Effector memory CD4-positive, alpha-beta T cell (primary cell): ENCODE data around the gene NR4A1.

Experiments
- DNase-seq, 3 donors: peaks; one replicate each; pipeline ENCODE4 v3.0.0-alpha.2; 2020
- H3K27ac ChIP-seq: 2 replicates; pipeline ENCODE4 v1.7.0; 2013; ENCODE audit warnings: mild to moderate bottlenecking, low read length, moderate library complexity; ENCODE audit not compliant: insufficient read depth, poor library complexity, severe bottlenecking
- H3K27me3 ChIP-seq: replicated peaks from 2 replicates; pipeline ENCODE4 v1.7.0; 2013; ENCODE audit warnings: mild to moderate bottlenecking, low read length; ENCODE audit not compliant: insufficient read depth, control insufficient read depth, poor library complexity, severe bottlenecking
- H3K36me3 ChIP-seq: 2 replicates; pipeline ENCODE4 v1.7.0; 2013; ENCODE audit warnings: mild to moderate bottlenecking, low read length, moderate library complexity; ENCODE audit not compliant: control insufficient read depth, insufficient read depth
- H3K4me1 ChIP-seq: 2 replicates; pipeline ENCODE4 v1.7.0; 2013; ENCODE audit warnings: low read length, mild to moderate bottlenecking; ENCODE audit not compliant: control insufficient read depth, insufficient read depth, poor library complexity, severe bottlenecking
- H3K4me3 ChIP-seq: 2 replicates; pipeline ENCODE4 v1.7.0; 2013; ENCODE audit warnings: low read length, low read depth, mild to moderate bottlenecking; ENCODE audit not compliant: insufficient read depth, poor library complexity, severe bottlenecking
- H3K9me3 ChIP-seq: 2 replicates; pipeline ENCODE4 v1.7.0; 2013; ENCODE audit warnings: mild to moderate bottlenecking, low read length, moderate library complexity; ENCODE audit not compliant: control insufficient read depth

The NR4A1 gene

DNA sequence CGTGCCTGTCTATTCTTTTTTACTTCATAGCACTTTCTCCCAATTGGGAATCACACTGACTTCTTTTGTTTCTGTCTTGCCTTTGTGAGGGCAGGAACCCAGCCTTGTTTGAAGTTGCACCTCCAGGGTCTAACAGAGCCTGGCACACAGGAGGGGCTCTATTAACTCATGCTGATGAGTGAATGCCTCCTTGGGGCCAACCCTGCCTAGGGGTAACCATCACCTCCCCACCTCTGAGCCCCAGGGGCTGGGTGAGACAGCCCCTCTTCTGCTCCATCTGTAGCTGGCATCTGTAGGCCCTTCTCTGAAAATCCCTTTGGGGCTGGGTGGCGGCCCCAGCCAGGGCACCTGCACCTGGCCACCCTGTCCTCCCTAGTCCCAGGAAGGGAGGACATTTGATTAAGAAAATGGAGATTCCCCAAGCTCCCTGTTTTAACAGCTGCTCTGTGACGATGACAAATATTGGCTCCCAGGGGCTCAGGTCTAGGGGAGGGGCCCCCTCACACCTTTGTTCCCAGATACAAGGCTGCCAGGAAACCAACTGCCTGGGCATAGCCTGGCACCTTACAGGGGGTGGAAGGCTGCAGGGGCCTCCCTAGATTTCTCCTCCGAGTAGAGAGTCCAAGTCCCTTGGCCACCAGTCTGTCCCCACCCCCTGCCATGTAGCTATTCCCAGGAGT is 32.7 kb upstream of the NR4A1 start:
- no peak overlapping the region for H3K4me3 ChIP-seq
- no peak for DNase-seq
- H3K36me3 ChIP-seq, result peaks cover 21% of the 10 kb centered on the region
- no peaks in the 10 kb centered on the region for H3K9me3 ChIP-seq
- H3K4me1 ChIP-seq, result peaks cover 15% of the 10 kb centered on the region
- H3K27me3 ChIP-seq, result no peaks in the 10 kb centered on the region
- H3K27ac ChIP-seq, result no peak overlapping the region

GRCh38 chr12:52019113-52019770 is 32.0 kb upstream of the NR4A1 start:
- Histone ChIP-seq H3K27ac (no peak overlapping the region), H3K36me3 (peaks cover 14% of the 10 kb centered on the region), H3K27me3 (no peaks in the 10 kb centered on the region), H3K9me3 (no peaks in the 10 kb centered on the region), H3K4me3 (no peak overlapping the region), H3K4me1 (peaks cover 22% of the 10 kb centered on the region)
- DNase-seq, result no peak

DNA sequence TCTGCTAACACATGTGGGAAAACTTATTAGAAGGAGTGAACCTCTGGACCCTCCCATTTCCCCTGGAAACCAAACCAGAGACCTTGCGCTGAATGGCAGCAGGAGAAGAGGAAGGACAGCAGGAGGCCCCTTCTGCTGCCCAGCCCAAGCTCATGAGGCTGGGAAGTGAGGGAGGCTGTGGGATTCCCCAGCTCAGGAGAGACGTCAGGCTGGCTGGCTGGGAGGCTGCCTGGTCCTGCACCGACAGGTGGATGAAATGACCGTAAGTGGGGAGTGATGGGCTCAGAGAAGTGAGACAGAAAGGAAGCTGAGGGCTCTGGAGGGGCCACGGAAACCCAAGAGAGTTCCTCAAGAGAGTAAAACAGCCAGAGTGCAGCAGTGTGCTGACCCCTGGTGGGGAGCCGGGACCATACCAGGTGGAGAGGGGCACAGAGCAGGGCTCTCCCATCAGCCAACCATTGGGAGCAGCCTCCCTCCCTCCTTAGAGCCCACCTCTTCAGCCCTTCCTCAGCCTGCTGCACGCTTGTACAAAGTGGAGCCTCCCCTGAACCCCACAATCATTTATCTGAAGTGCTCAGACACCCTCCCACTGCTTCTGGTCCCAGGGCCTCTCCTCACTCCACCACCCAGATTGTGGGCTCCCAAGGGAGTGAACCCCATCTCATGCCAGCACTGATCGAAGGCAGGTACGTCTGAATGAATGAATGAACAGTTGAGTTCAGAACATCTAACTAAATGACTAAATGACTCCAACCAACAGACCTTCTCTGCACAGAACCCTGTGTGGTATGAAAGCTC is 30.5 kb upstream of the NR4A1 start:
- Histone ChIP-seq H3K4me3 (no peak overlapping the region), H3K4me1 (peaks cover 35% of the 10 kb centered on the region), H3K36me3 (peaks cover 5% of the 10 kb centered on the region), H3K27ac (peak overlapping the region; percentile 5), H3K27me3 (no peaks in the 10 kb centered on the region), H3K9me3 (no peaks in the 10 kb centered on the region)
- peak in 1 of 3 donors; percentile 37 for DNase-seq

GRCh38 chr12:52022841-52023181 is 28.4 kb upstream of the NR4A1 start:
- H3K36me3 ChIP-seq, result no peaks in the 10 kb centered on the region
- H3K27me3 ChIP-seq, result no peaks in the 10 kb centered on the region
- no peak for DNase-seq
- peak overlapping the region; percentile 71 for H3K27ac ChIP-seq
- peaks cover 39% of the 10 kb centered on the region for H3K4me1 ChIP-seq
- H3K9me3 ChIP-seq, result no peaks in the 10 kb centered on the region
- H3K4me3 ChIP-seq, result peak overlapping the region; percentile 52

DNA sequence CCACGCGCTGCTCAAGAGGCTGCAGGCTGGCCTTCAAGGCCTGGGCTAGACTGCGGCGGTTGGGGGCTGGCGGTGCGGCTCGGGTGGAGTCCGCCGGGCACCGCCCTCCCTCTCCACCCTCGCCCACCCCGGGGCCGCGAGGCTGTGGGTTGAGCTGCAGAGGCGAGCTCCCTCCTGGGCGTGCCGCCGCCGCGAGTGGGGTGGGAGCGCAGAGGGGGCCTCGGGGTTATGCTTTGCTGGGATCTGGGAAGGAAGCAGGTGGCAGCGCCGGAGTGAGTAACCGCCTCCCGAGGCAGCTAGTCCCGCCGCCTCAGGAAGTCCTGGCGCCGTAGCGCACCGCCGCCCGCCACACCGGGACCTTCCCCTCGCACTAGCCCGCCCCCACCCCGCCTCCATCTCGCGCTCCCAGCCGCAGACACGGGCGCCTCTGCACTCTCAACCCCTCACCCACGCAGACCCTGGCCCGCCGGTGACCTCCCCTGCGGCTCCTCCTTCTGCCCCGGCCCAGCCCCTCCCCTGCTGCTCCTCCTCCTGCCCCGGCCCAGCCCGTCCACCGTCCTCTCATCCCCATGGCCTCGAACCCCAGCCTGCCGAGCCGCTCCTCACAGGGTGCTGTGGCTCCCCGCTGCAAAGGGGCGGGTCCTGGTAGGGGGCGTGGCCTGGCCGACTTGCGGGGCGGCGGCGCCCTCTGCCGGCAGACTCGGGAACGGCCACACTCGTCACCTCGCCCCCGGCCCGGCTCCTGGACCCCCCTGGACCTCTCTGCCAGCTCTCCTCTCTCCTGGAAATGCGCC is 27.9 kb upstream of the NR4A1 start:
- H3K4me1 ChIP-seq, result peaks cover 39% of the 10 kb centered on the region
- peak overlapping the region; percentile 71 for H3K27ac ChIP-seq
- H3K9me3 ChIP-seq, result no peaks in the 10 kb centered on the region
- H3K27me3 ChIP-seq, result no peaks in the 10 kb centered on the region
- H3K36me3 ChIP-seq, result no peaks in the 10 kb centered on the region
- H3K4me3 ChIP-seq, result peak overlapping the region; percentile 52
- DNase-seq, result peak; percentile 82 to 87 (median 85)

- Histone ChIP-seq H3K9me3 (no peaks in the 10 kb centered on the region), H3K27me3 (no peaks in the 10 kb centered on the region), H3K4me1 (peaks cover 39% of the 10 kb centered on the region), H3K36me3 (no peaks in the 10 kb centered on the region), H3K4me3 (peak overlapping the region; percentile 52), H3K27ac (peak overlapping the region; percentile 71)
- DNase-seq, result no peak
Observed at GRCh38 chr12:52023976-52024688, 27.1 kb upstream of the NR4A1 start.

GRCh38 chr12:52024845-52025230 is 26.4 kb upstream of the NR4A1 start:
- H3K27me3 ChIP-seq, result no peaks in the 10 kb centered on the region
- no peak overlapping the region for H3K4me3 ChIP-seq
- no peaks in the 10 kb centered on the region for H3K9me3 ChIP-seq
- no peaks in the 10 kb centered on the region for H3K36me3 ChIP-seq
- H3K4me1 ChIP-seq, result peaks cover 39% of the 10 kb centered on the region
- DNase-seq, result no peak
- H3K27ac ChIP-seq, result peak overlapping the region; percentile 71

- H3K9me3 ChIP-seq, result no peaks in the 10 kb centered on the region
- peaks cover 33% of the 10 kb centered on the region for H3K4me1 ChIP-seq
- H3K27ac ChIP-seq, result no peak overlapping the region
- no peaks in the 10 kb centered on the region for H3K27me3 ChIP-seq
- H3K4me3 ChIP-seq, result no peak overlapping the region
- no peaks in the 10 kb centered on the region for H3K36me3 ChIP-seq
- no peak for DNase-seq
Observed at GRCh38 chr12:52026263-52026662, 25.0 kb upstream of the NR4A1 start.

- no peak overlapping the region for H3K4me3 ChIP-seq
- H3K27ac ChIP-seq, result no peak overlapping the region
- peaks cover 33% of the 10 kb centered on the region for H3K4me1 ChIP-seq
- H3K36me3 ChIP-seq, result no peaks in the 10 kb centered on the region
- DNase-seq, result no peak
- H3K27me3 ChIP-seq, result no peaks in the 10 kb centered on the region
- no peaks in the 10 kb centered on the region for H3K9me3 ChIP-seq
Observed at GRCh38 chr12:52027085-52027843, 24.0 kb upstream of the NR4A1 start.
